IMR-90 (cell line): Measurements from ENCODE around the gene USP14. TPM values are rescaled to one million over a fixed set of nuclear protein-coding genes. Genes with fewer than 3 reads are reported as not detected.
A peak's percentile ranks its signal among the peaks of the same experiment; 100 is the strongest.
"Not testable (repeated sequence)": the region's sequence is repeated elsewhere in the genome, so short reads cannot be mapped to it uniquely, and the experiment has no call there.

Experiments
- ATAC-seq: fragments of 200-7000 bp; cut with Tn5 transposase; 2 replicates; pipeline ENCODE4 v1.9.1; 2020; ENCODE audit warnings: low read depth, mild to moderate bottlenecking, moderate library complexity
- BruUV-seq: library from RNA; stranded (reverse); fragments of 400-500 nt; replicated peaks from 2 replicates; lab custom pipeline; 2021; lab: Mats Ljungman, UMichigan
- CTCF ChIA-PET: fragments of 300-600 bp; formaldehyde crosslinking; extraction: SDS; loops from one replicate; lab custom pipeline; 2021; ENCODE audit warnings: antibody characterized with exemption; lab: Yijun Ruan, JAX
- POLR2A ChIA-PET: fragments of 300-600 bp; sonication (Branson Sonifier 250); formaldehyde crosslinking; loops from one replicate; lab custom pipeline; 2022; ENCODE audit warnings: antibody characterized with exemption; ENCODE audit not compliant: unreplicated experiment; lab: Charles Lee
- DNase-seq: peaks from one replicate; pipeline ENCODE4 v3.0.0; 2013
- H2AFZ ChIP-seq: replicated peaks from 2 replicates; pipeline ENCODE3; 2013; ENCODE audit warnings: low read length, mild to moderate bottlenecking; ENCODE audit not compliant: poor library complexity
- H2AK5ac ChIP-seq: 2 replicates; pipeline ENCODE4 v1.6.1; 2013; ENCODE audit warnings: low read depth, low read length, inconsistent platforms
- H2AK9ac ChIP-seq: replicated peaks from 2 replicates; pipeline ENCODE3; 2013; ENCODE audit warnings: mild to moderate bottlenecking, low read depth, low read length, moderate library complexity; ENCODE audit not compliant: poor library complexity
- H2BK120ac ChIP-seq: 2 replicates; pipeline ENCODE4 v1.6.1; 2013; ENCODE audit warnings: low read depth, low read length, inconsistent platforms
- H2BK15ac ChIP-seq: 3 replicates; pipeline ENCODE4 v1.6.1; 2013; ENCODE audit warnings: low read depth, low read length, inconsistent platforms
- H2BK20ac ChIP-seq: 2 replicates; pipeline ENCODE4 v1.6.1; 2013; ENCODE audit warnings: low read depth, mild to moderate bottlenecking, inconsistent platforms, low read length, moderate library complexity
- H2BK5ac ChIP-seq: 2 replicates; pipeline ENCODE4 v1.6.1; 2013; ENCODE audit warnings: mild to moderate bottlenecking, low read depth, low read length, inconsistent platforms; ENCODE audit not compliant: poor library complexity, severe bottlenecking
- H3K14ac ChIP-seq: replicated peaks from 2 replicates; pipeline ENCODE4 v1.6.1; 2013; ENCODE audit warnings: low read depth, low read length, inconsistent platforms
- H3K18ac ChIP-seq: 2 replicates; pipeline ENCODE4 v1.6.1; 2013; ENCODE audit warnings: low read depth, low read length, control low read depth
- H3K23ac ChIP-seq: 2 replicates; pipeline ENCODE4 v1.6.1; 2013; ENCODE audit warnings: low read depth, low read length, inconsistent platforms
- H3K27ac ChIP-seq: 2 replicates; pipeline ENCODE4 v1.5.1; 2013; ENCODE audit warnings: mild to moderate bottlenecking, control low read depth, low read length; ENCODE audit not compliant: insufficient read depth
- H3K27me3 ChIP-seq: 2 replicates; pipeline ENCODE4 v1.6.1; 2013; ENCODE audit warnings: low read length; ENCODE audit not compliant: control insufficient read depth, insufficient read depth
- H3K36me3 ChIP-seq: 2 replicates; pipeline ENCODE4 v1.6.1; 2013; ENCODE audit warnings: low read length, mixed read lengths; ENCODE audit not compliant: control insufficient read depth, insufficient read depth
- H3K4ac ChIP-seq: 2 replicates; pipeline ENCODE4 v1.6.1; 2013; ENCODE audit warnings: low read depth, low read length, inconsistent platforms
- H3K4me1 ChIP-seq: 2 replicates; pipeline ENCODE4 v1.6.1; 2013; ENCODE audit warnings: low read length, mixed read lengths; ENCODE audit not compliant: control insufficient read depth, insufficient read depth
- H3K4me2 ChIP-seq: 2 replicates; pipeline ENCODE4 v1.6.1; 2013; ENCODE audit warnings: low read depth, mild to moderate bottlenecking, control low read depth, low read length, moderate library complexity
- H3K4me3 ChIP-seq: 2 replicates; pipeline ENCODE4 v1.5.1; 2013; ENCODE audit warnings: low read depth, mild to moderate bottlenecking, control low read depth, low read length, moderate library complexity; ENCODE audit not compliant: insufficient read depth
- H3K56ac ChIP-seq: 2 replicates; pipeline ENCODE4 v1.6.1; 2013; ENCODE audit warnings: low read length, inconsistent platforms; ENCODE audit not compliant: insufficient read depth; ENCODE audit errors: extremely low read depth
- H3K79me1 ChIP-seq, 2 experiments: 2 replicates each; pipeline ENCODE4 v1.6.1; 2013; ENCODE audit warnings: low read length in 2 of 2, inconsistent platforms in 1 of 2, low read depth in 1 of 2
- H3K9ac ChIP-seq: 2 replicates; pipeline ENCODE4 v1.6.1; 2013; ENCODE audit warnings: low read depth, low read length, control low read depth
- H3K9me1 ChIP-seq: 2 replicates; pipeline ENCODE4 v1.6.1; 2013; ENCODE audit warnings: low read length, inconsistent platforms; ENCODE audit not compliant: insufficient read depth
- H3K9me3 ChIP-seq: 2 replicates; pipeline ENCODE4 v1.6.1; 2013; ENCODE audit warnings: low read length; ENCODE audit not compliant: control insufficient read depth, insufficient read depth
- H4K20me1 ChIP-seq: 2 replicates; pipeline ENCODE4 v1.6.1; 2013; ENCODE audit warnings: low read length, inconsistent platforms; ENCODE audit not compliant: insufficient read depth
- H4K5ac ChIP-seq: 2 replicates; pipeline ENCODE4 v1.6.1; 2013; ENCODE audit warnings: mild to moderate bottlenecking, low read depth, low read length, control low read depth
- H4K8ac ChIP-seq, 2 experiments: 2 replicates each; pipeline ENCODE4 v1.6.1; 2013; ENCODE audit warnings: low read depth in 2 of 2, low read length in 2 of 2, control low read depth in 1 of 2, inconsistent platforms in 1 of 2
- H4K91ac ChIP-seq: 2 replicates; pipeline ENCODE4 v1.6.1; 2013; ENCODE audit warnings: low read depth, low read length, inconsistent platforms; ENCODE audit not compliant: insufficient read depth
- CEBPB ChIP-seq: IDR thresholded peaks from 2 replicates; pipeline ENCODE4 v1.6.1; 2012; ENCODE audit warnings: low read depth, low read length, improper control_type of control experiment
- WGBS, 2 experiments: methylation state at CpG; one replicate each; pipeline versions ENCODE4 v1.1.5 to v1.1.7; 2013; ENCODE audit warnings: missing lambda C conversion rate in 2 of 2; ENCODE audit not compliant: insufficient read length in 1 of 2; ENCODE audit errors: extremely low coverage in 2 of 2; 5-methylcytosine and 5-hydroxymethylcytosine counted together
- dilution Hi-C: fragments of 300-500 bp; cut with HindIII; formaldehyde crosslinking; loops from one replicate; pipeline ENCODE4 v1.14.3; 2018; ENCODE audit warnings: low sequenced_read_pairs; ENCODE audit not compliant: unreplicated experiment
- in situ Hi-C: fragments of 300-500 bp; cut with MboI; formaldehyde crosslinking; loops from 3 replicates; pipeline ENCODE4 v1.14.3; 2019; ENCODE audit warnings: low sequenced_read_pairs, inconsistent platforms, mixed read lengths
- intact Hi-C: fragments of 100-400 bp; cut with micrococcal nuclease; formaldehyde crosslinking; loops from 2 replicates; pipeline ENCODE4 v1.10.0; 2022
- polyA plus RNA-seq, 3 experiments: library from polyadenylated mRNA; depleted of rRNA; stranded (reverse); fragments of >200 nt; gene quantifications; 2 replicates each; pipeline ENCODE4 v1.2.3, GENCODE V29; 2012; ENCODE audit warnings: low replicate concordance in 1 of 3
- total RNA-seq: library from RNA; depleted of rRNA; stranded (reverse); fragments of >200 nt; gene quantifications from 2 replicates; pipeline ENCODE4 v1.2.3, GENCODE V29; 2012

USP14 gene
- total and polyA plus RNA-seq, 2 of the 4 experiments (the other 2 are of a cell fraction), result 11.5 to 32.4 TPM

DNA sequence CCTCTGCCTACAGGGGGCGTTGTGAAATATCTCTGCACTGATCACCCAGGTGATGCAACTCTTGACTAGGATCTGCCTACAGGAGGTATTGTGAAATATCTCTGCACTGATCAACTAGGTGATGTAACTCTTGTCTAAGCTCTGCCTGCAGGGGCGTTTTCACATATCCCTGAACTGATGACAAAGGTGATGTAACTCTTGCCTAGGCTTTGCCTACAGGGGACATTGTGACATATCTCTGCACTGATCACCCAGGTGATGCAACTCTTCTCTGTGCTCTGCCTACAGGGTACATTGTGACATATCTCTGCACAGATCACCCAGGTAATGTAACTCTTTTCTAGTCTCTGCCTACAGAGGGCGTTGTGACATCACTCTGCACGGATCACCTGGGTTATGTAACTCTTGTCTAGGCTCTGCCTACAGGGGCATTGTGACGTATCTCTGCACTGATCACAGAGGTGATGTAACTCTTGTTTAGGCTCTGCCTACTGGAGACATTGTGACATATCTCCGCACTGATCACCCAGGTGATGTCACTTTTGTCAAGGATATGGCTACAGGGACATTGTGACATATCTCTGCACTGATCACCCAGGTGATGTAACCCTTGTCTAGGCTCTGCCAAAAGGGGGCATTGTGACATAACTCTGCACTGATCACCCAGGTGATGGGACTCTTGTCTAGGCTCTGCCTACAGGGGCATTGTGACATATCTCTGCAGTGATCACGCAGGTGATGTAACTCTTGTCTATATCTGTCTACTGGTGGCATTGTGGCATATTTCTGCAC lies 49.0 kb upstream of the USP14 start:
- ATAC-seq (peak; percentile 36), DNase-seq (peak; percentile 28)
- H3K9ac ChIP-seq, H2AFZ ChIP-seq, H3K79me1 ChIP-seq, H3K4me2 ChIP-seq, CTCF ChIA-PET, H3K4me1 ChIP-seq, H2AK5ac ChIP-seq, H2BK120ac ChIP-seq, H2AK9ac ChIP-seq, H4K5ac ChIP-seq, H3K4ac ChIP-seq, H3K27ac ChIP-seq, BruUV-seq, H3K56ac ChIP-seq, dilution Hi-C loops, H3K9me3 ChIP-seq, H4K91ac ChIP-seq, intact Hi-C loops, H3K14ac ChIP-seq, H2BK20ac ChIP-seq, H3K36me3 ChIP-seq, H2BK15ac ChIP-seq, H3K23ac ChIP-seq, H3K18ac ChIP-seq, H4K20me1 ChIP-seq, H3K4me3 ChIP-seq, H3K9me1 ChIP-seq, H3K27me3 ChIP-seq, H2BK5ac ChIP-seq, H4K8ac ChIP-seq, in situ Hi-C loops, POLR2A ChIA-PET: not testable (repeated sequence)
- TF ChIP-seq CEBPB, result peak; percentile 54; the same call in 1 of the 2 replicates
- whole genome bisulfite sequencing, 2 experiments, result 32% methylated on average over 3 of the region's 7 CpGs; no CpG with 5 or more reads in 1 of the 2 experiments

DNA sequence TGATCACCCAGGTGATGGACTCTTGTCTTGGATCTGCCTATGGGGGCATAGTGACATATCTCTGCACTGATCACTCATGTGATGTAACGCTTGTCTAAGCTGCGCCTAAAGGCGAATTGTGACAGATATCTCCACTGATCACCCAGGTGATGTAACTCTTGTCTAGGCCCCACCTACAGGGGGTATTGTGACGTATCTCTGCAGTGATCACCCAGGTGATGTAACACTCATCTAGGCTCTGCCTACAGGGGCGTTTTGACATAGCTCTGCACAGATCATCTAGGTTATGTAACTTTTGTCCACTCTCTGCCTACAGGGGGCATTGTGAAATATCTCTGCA lies 48.5 kb upstream of the USP14 start:
- 51% methylated on average over 3 of the region's 5 CpGs; no CpG with 5 or more reads in 1 of the 2 experiments for WGBS, 2 experiments
- POLR2A ChIA-PET, H3K9me3 ChIP-seq, H3K79me1 ChIP-seq, H4K91ac ChIP-seq, H3K56ac ChIP-seq, H2BK20ac ChIP-seq, H3K4ac ChIP-seq, intact Hi-C loops, H3K36me3 ChIP-seq, H2AFZ ChIP-seq, ATAC-seq, BruUV-seq, H4K20me1 ChIP-seq, H2AK5ac ChIP-seq, H4K5ac ChIP-seq, in situ Hi-C loops, H2BK120ac ChIP-seq, H3K23ac ChIP-seq, dilution Hi-C loops, H2BK5ac ChIP-seq, H3K4me3 ChIP-seq, H4K8ac ChIP-seq, H3K14ac ChIP-seq, H2BK15ac ChIP-seq, H3K4me1 ChIP-seq, H3K18ac ChIP-seq, H2AK9ac ChIP-seq, H3K4me2 ChIP-seq, H3K9ac ChIP-seq, H3K27me3 ChIP-seq, H3K27ac ChIP-seq, CTCF ChIA-PET, H3K9me1 ChIP-seq: not testable (repeated sequence)
- DNase-seq, result peak; percentile 2
